HepG2 (cell line): ENCODE results near the gene LITAF. TPM values are rescaled to one million over a fixed set of nuclear protein-coding genes. Genes with fewer than 3 reads are reported as not detected.
A peak's percentile ranks its signal among the peaks of the same experiment; 100 is the strongest.

Source experiments
- ATAC-seq: fragments of 200-7000 bp; cut with Tn5 transposase; 3 replicates; pipeline ENCODE4 v1.9.1; 2020; ENCODE audit warnings: mild to moderate bottlenecking, moderate library complexity
- BruUV-seq: library from RNA; stranded (reverse); fragments of 400-500 nt; replicated peaks from 2 replicates; lab custom pipeline; 2021; lab: Mats Ljungman, UMichigan
- CTCF ChIA-PET: fragments of 300-600 bp; formaldehyde crosslinking; extraction: SDS; loops from one replicate; lab custom pipeline; 2021; ENCODE audit warnings: low total read pairs, inconsistent platforms, low intra/inter-chr PET ratio; lab: Yijun Ruan, JAX
- POLR2A ChIA-PET: fragments of 350-600 bp; sonication (Branson Sonifier 250); formaldehyde crosslinking; loops from one replicate; lab custom pipeline; 2020; ENCODE audit warnings: antibody characterized with exemption, inconsistent platforms; lab: Yijun Ruan, JAX
- DNase-seq: peaks from one replicate; pipeline ENCODE4 v3.0.0-alpha.2; 2015; ENCODE audit warnings: low spot score
- FAIRE-seq: peaks from 3 replicates; lab custom pipeline; 2011; peaks lifted over from hg19 to GRCh38; lab: Jason Lieb, UNC
- H2AFZ ChIP-seq: one replicate; pipeline ENCODE4 v1.6.1; 2011; ENCODE audit warnings: low read length, inconsistent platforms
- H3K27ac ChIP-seq: fragments of 300-600 bp; 3 replicates; pipeline ENCODE4 v1.8.0; 2011; ENCODE audit warnings: mixed run types, mild to moderate bottlenecking, mixed read lengths, low read length, inconsistent platforms; ENCODE audit not compliant: insufficient read depth; ENCODE audit errors: extremely low read length
- H3K27me3 ChIP-seq, 2 experiments: fragments of 200-600 bp in 1 of 2; 2 replicates in 1 of 2; 3 replicates in 1 of 2; pipeline versions ENCODE4 v1.6.0 to v1.8.0; 2011; ENCODE audit warnings: low read length in 2 of 2, mild to moderate bottlenecking in 2 of 2, moderate library complexity in 2 of 2, inconsistent platforms in 1 of 2; ENCODE audit not compliant: insufficient read depth in 2 of 2, control insufficient read depth in 1 of 2
- H3K36me3 ChIP-seq, 2 experiments: fragments of 200-600 bp in 1 of 2; replicated peaks in 1 of 2; 2 replicates in 1 of 2; 3 replicates in 1 of 2; pipeline versions ENCODE4 v1.5.1 to v1.8.0; 2011; ENCODE audit warnings: low read length in 2 of 2, inconsistent platforms in 1 of 2; ENCODE audit not compliant: insufficient read depth in 2 of 2, control insufficient read depth in 1 of 2
- H3K4me1 ChIP-seq: 2 replicates; pipeline ENCODE4 v1.5.1; 2012; ENCODE audit warnings: low read length, inconsistent platforms; ENCODE audit not compliant: insufficient read depth
- H3K4me2 ChIP-seq: 2 replicates; pipeline ENCODE4 v1.6.0; 2011; ENCODE audit warnings: low read depth, low read length, inconsistent platforms
- H3K4me3 ChIP-seq, 3 experiments: fragments of 200-600 bp in 1 of 3; sonication (generic), shearing (Covaris generic) in 1 of 3; replicated peaks in 1 of 3; 2 replicates each; pipeline ENCODE4 v1.5.1; 2011 to 2016; ENCODE audit warnings: low read length in 3 of 3, inconsistent platforms in 2 of 3, low read depth in 2 of 3, mild to moderate bottlenecking in 2 of 3, control low read depth in 1 of 3, mixed read lengths in 1 of 3; ENCODE audit not compliant: insufficient read depth in 1 of 3
- H3K79me2 ChIP-seq: one replicate; pipeline ENCODE4 v1.6.1; 2011; ENCODE audit warnings: low read length, inconsistent platforms; ENCODE audit not compliant: insufficient read depth
- H3K9ac ChIP-seq: 2 replicates; pipeline ENCODE4 v1.6.0; 2011; ENCODE audit warnings: mild to moderate bottlenecking, low read depth, low read length, inconsistent platforms; ENCODE audit not compliant: insufficient read depth
- H3K9me3 ChIP-seq: 2 replicates; pipeline ENCODE4 v1.5.1; 2012; ENCODE audit warnings: mild to moderate bottlenecking, low read length
- H4K20me1 ChIP-seq: 2 replicates; pipeline ENCODE4 v1.6.0; 2011; ENCODE audit warnings: inconsistent platforms, mild to moderate bottlenecking, low read length, moderate library complexity; ENCODE audit not compliant: insufficient read depth
- BRD4 ChIP-seq: sonication (generic); formaldehyde crosslinking; IDR thresholded peaks from 2 replicates; pipeline ENCODE4 v1.4.0; 2020; ENCODE audit warnings: missing genetic modification reagents
- HIC2 ChIP-seq: sonication (generic); formaldehyde crosslinking; IDR thresholded peaks from 2 replicates; pipeline ENCODE4 v1.9.0; 2022; ENCODE audit warnings: low read depth, missing genetic modification reagents
- KAT7 ChIP-seq: IDR thresholded peaks from 2 replicates; pipeline ENCODE4 v1.6.1; 2018; ENCODE audit warnings: borderline replicate concordance, missing compliant biosample characterization
- MBD4 ChIP-seq: IDR thresholded peaks from 2 replicates; pipeline ENCODE4 v1.6.1; 2012; ENCODE audit warnings: low read length, inconsistent platforms, borderline replicate concordance
- PATZ1 ChIP-seq: sonication (generic); formaldehyde crosslinking; IDR thresholded peaks from 2 replicates; pipeline ENCODE4 v1.4.0; 2020; ENCODE audit warnings: missing genetic modification reagents
- SALL1 ChIP-seq: sonication (generic); formaldehyde crosslinking; IDR thresholded peaks from 2 replicates; pipeline ENCODE4 v1.8.0; 2022; ENCODE audit warnings: mild to moderate bottlenecking, missing genetic modification reagents
- SP2 ChIP-seq: sonication (generic); formaldehyde crosslinking; IDR thresholded peaks from 2 replicates; pipeline ENCODE4 v1.5.1; 2020; ENCODE audit warnings: mild to moderate bottlenecking, missing genetic modification reagents
- ZMYM4 ChIP-seq: sonication (generic); formaldehyde crosslinking; IDR thresholded peaks from 2 replicates; pipeline ENCODE4 v1.8.1; 2023; ENCODE audit warnings: mild to moderate bottlenecking, missing genetic modification reagents
- ZNF687 ChIP-seq: sonication (generic); formaldehyde crosslinking; IDR thresholded peaks from 2 replicates; pipeline ENCODE4 v1.5.1; 2020; ENCODE audit warnings: mild to moderate bottlenecking, missing genetic modification reagents, moderate library complexity
- ZNF770 ChIP-seq: sonication (generic); formaldehyde crosslinking; IDR thresholded peaks from 2 replicates; pipeline ENCODE4 v1.5.0; 2020; ENCODE audit warnings: mild to moderate bottlenecking, missing genetic modification reagents
- ZXDC ChIP-seq: sonication (generic); formaldehyde crosslinking; IDR thresholded peaks from 2 replicates; pipeline ENCODE4 v1.5.0; 2020; ENCODE audit warnings: mild to moderate bottlenecking, missing genetic modification reagents
- WGBS: methylation state at CpG from one replicate; pipeline ENCODE4 v1.1.6; 2017; ENCODE audit warnings: low lambda C conversion rate; 5-methylcytosine and 5-hydroxymethylcytosine counted together
- in situ Hi-C: cut with HindIII; loops from 2 replicates; pipeline ENCODE4 v1.10.0; 2017; ENCODE audit warnings: low pct_unique_long_range_greater_than_20kb; ENCODE audit not compliant: extremely low pct_ligation_motif_present
- intact Hi-C: fragments of 100-400 bp; cut with micrococcal nuclease; formaldehyde crosslinking; loops from one replicate; pipeline ENCODE4 v1.10.0; 2022; ENCODE audit not compliant: unreplicated experiment
- polyA plus RNA-seq, 8 experiments: library from polyadenylated mRNA; depleted of rRNA in 3 of 8; stranded (reverse) in 7 of 8; unstranded in 1 of 8; fragments of >200 nt; fragmentation: Illumina TruSeq in 4 of 8; extraction: Trizol in 4 of 8; gene quantifications; 2 replicates each; pipeline versions ENCODE4 v1.2.1 to v1.2.3, GENCODE V29; 2011 to 2016; ENCODE audit warnings: low read depth in 4 of 8, missing spikeins in 1 of 8, mixed read lengths in 1 of 8; ENCODE audit not compliant: insufficient read depth in 1 of 8
- total RNA-seq, 5 experiments: library from RNA; depleted of rRNA; stranded (reverse); fragments of >200 nt; fragmentation: Illumina TruSeq; extraction: Trizol; gene quantifications; 2 replicates each; pipeline ENCODE4 v1.2.3, GENCODE V29; 2016; ENCODE audit warnings: low read depth in 1 of 5

Gene LITAF
- total and polyA plus RNA-seq, 2 of the 13 experiments (the other 11 are each of a cell fraction or from before 2014, with no cell fraction given), result 80.1 to 141 TPM

- intact Hi-C loops, result loop anchor here (2.0 kb wide), 1 partner anchor 36 kb away; no protein-coding TSS in a partner anchor
- no peak overlapping the region for H2AFZ ChIP-seq
- ATAC-seq (peak; percentile 16), DNase-seq (no peak), FAIRE-seq (no peak)
- H3K36me3 ChIP-seq, result no peaks in the 10 kb centered on the region
- peaks cover 0 to 7% of the 10 kb centered on the region in 2 experiments; a peak in 1 of 5 replicates for H3K27me3 ChIP-seq
- H3K4me1 ChIP-seq, result peaks cover 65% of the 10 kb centered on the region
- no peaks in the 10 kb centered on the region for H3K79me2 ChIP-seq
- POLR2A ChIA-PET, result interaction anchor here (0.9 to 2.5 kb wide), 8 partner anchors 9 to 113 kb away, joined by 3 to 10 read pairs (median 4); partner anchors contain the start of genes LITAF and TXNDC11
- CTCF ChIA-PET, result interaction anchor here (1.2 kb wide), 1 partner anchor 99 kb away, joined by 3 read pairs; no protein-coding TSS in a partner anchor
- peak overlapping the region; percentile 67 for H3K4me2 ChIP-seq
- no TSS peak for BruUV-seq
- 10% methylated on average over 6 of the region's 6 CpGs for WGBS
- no peaks in the 10 kb centered on the region for H4K20me1 ChIP-seq
- in situ Hi-C loops, result no loop called here
- no peaks in the 10 kb centered on the region for H3K9me3 ChIP-seq
- no peak overlapping the region for H3K9ac ChIP-seq
- H3K27ac ChIP-seq, result no peak overlapping the region
- H3K4me3 ChIP-seq, result no peak overlapping the region
- peak; percentile 97 for TF ChIP-seq ZNF770 (CRISPR knock-in tag)
- TF ChIP-seq ZNF687, result 0 out of 2 replicates have a peak, but pooled peaks have one; percentile 8
- 0 out of 2 replicates have a peak, but pooled peaks have one; percentile 36 for TF ChIP-seq ZMYM4
- TF ChIP-seq SALL1 (CRISPR knock-in tag), result peak; percentile 18; the same call in 1 of the 2 replicates
- no peak for TF ChIP-seq MBD4
- TF ChIP-seq KAT7, result no peak
- no peak for TF ChIP-seq SP2 (CRISPR knock-in tag)
- peak; percentile 38; the same call in 1 of the 2 replicates for TF ChIP-seq ZXDC (CRISPR knock-in tag)
- 0 out of 2 replicates have a peak, but pooled peaks have one; percentile 19 for TF ChIP-seq HIC2 (CRISPR knock-in tag)
- no peak; the same call in 1 of the 2 replicates for TF ChIP-seq PATZ1 (CRISPR knock-in tag)
- no peak for TF ChIP-seq BRD4 (CRISPR knock-in tag)
Observed at GRCh38 chr16:11630768-11631056, 44.0 kb upstream of the LITAF start.
